Neutrophil (primary cell): ENCODE results near the gene TMEM62.

Experiments
- H3K27ac ChIP-seq: fragments of 200-600 bp; sonication (generic); 2 replicates; pipeline ENCODE4 v1.5.1; 2016; ENCODE audit warnings: mild to moderate bottlenecking, moderate library complexity
- H3K27me3 ChIP-seq: fragments of 200-600 bp; sonication (generic); 2 replicates; pipeline ENCODE4 v1.6.0; 2016; ENCODE audit warnings: mild to moderate bottlenecking
- H3K36me3 ChIP-seq: fragments of 200-600 bp; sonication (generic); 2 replicates; pipeline ENCODE4 v1.5.1; 2017
- H3K4me1 ChIP-seq, 2 experiments: fragments of 200-600 bp in 1 of 2; sonication (generic) in 1 of 2; 1 replicate in 1 of 2; 2 replicates in 1 of 2; pipeline versions ENCODE4 v1.5.1 to v1.6.1; 2013 to 2016; ENCODE audit warnings: low read depth in 1 of 2, low read length in 1 of 2, mild to moderate bottlenecking in 1 of 2, moderate library complexity in 1 of 2; ENCODE audit not compliant: control insufficient read depth in 1 of 2, insufficient read depth in 1 of 2
- H3K4me3 ChIP-seq, 2 experiments: fragments of 200-600 bp in 1 of 2; sonication (generic) in 1 of 2; 1 replicate in 1 of 2; 2 replicates in 1 of 2; pipeline ENCODE4 v1.5.1; 2013 to 2016; ENCODE audit warnings: low read depth in 1 of 2, low read length in 1 of 2, mild to moderate bottlenecking in 1 of 2, moderate library complexity in 1 of 2
- H3K9me3 ChIP-seq: fragments of 200-600 bp; sonication (generic); 2 replicates; pipeline ENCODE4 v1.5.1; 2016
- TF ChIP-seq, protein P1 (sequence below): fragments of 200-600 bp; sonication (generic); IDR thresholded peaks from 2 replicates; pipeline ENCODE4 v1.5.1; 2016; ENCODE audit warnings: antibody characterized with exemption

The TMEM62 gene

GRCh38 chr15:43100971-43101370, 32.4 kb upstream of the TMEM62 start:
- TF ChIP-seq, protein P1, sequence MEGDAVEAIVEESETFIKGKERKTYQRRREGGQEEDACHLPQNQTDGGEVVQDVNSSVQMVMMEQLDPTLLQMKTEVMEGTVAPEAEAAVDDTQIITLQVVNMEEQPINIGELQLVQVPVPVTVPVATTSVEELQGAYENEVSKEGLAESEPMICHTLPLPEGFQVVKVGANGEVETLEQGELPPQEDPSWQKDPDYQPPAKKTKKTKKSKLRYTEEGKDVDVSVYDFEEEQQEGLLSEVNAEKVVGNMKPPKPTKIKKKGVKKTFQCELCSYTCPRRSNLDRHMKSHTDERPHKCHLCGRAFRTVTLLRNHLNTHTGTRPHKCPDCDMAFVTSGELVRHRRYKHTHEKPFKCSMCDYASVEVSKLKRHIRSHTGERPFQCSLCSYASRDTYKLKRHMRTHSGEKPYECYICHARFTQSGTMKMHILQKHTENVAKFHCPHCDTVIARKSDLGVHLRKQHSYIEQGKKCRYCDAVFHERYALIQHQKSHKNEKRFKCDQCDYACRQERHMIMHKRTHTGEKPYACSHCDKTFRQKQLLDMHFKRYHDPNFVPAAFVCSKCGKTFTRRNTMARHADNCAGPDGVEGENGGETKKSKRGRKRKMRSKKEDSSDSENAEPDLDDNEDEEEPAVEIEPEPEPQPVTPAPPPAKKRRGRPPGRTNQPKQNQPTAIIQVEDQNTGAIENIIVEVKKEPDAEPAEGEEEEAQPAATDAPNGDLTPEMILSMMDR = no peak
- Histone ChIP-seq H3K27ac (no peak overlapping the region), H3K36me3 (peaks cover 16% of the 10 kb centered on the region), H3K4me1 (peaks cover 22 to 23% of the 10 kb centered on the region in 2 experiments), H3K27me3 (no peaks in the 10 kb centered on the region), H3K9me3 (no peaks in the 10 kb centered on the region), H3K4me3 (no peak overlapping the region)

GRCh38 chr15:43102187-43102586, 31.2 kb upstream of the TMEM62 start:
- TF ChIP-seq, protein P1 = no peak
- no peaks in the 10 kb centered on the region for H3K27me3 ChIP-seq
- H3K4me1 ChIP-seq = peaks cover 22 to 29% of the 10 kb centered on the region in 2 experiments
- H3K4me3 ChIP-seq = no peak overlapping the region
- H3K9me3 ChIP-seq = no peaks in the 10 kb centered on the region
- peaks cover 11% of the 10 kb centered on the region for H3K36me3 ChIP-seq
- H3K27ac ChIP-seq = no peak overlapping the region

- H3K4me1 ChIP-seq = peaks cover 22 to 37% of the 10 kb centered on the region in 2 experiments
- TF ChIP-seq, protein P1 = no peak
- no peak overlapping the region for H3K4me3 ChIP-seq
- no peaks in the 10 kb centered on the region for H3K27me3 ChIP-seq
- no peaks in the 10 kb centered on the region for H3K9me3 ChIP-seq
- H3K36me3 ChIP-seq = peaks cover 8% of the 10 kb centered on the region
- H3K27ac ChIP-seq = peak overlapping the region; percentile 54
These were observed 29.5 kb upstream of the TMEM62 start for GRCh38 chr15:43103907-43104306.

DNA sequence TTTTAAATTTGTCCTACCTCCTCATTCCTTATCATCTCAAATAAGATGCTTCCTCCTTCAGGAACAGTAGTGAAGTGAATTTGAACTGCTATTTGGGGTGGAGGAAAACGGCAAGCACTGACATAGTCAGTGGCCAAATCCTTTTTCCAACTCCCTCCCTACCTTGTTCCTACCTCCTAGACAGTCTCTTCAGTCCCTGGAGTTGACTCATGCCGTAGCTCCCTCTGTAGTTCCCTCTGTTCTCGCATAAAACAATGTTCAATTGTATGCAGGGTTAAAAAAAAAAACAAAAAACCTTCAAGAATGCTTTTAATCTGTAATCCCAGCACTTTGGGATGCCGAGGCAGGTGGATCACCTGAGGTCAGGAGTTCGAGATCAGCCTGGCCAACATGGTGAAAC, 29.0 kb upstream of the TMEM62 start:
- H3K27ac ChIP-seq = peak overlapping the region; percentile 54
- H3K9me3 ChIP-seq = no peaks in the 10 kb centered on the region
- peaks cover 22 to 37% of the 10 kb centered on the region in 2 experiments for H3K4me1 ChIP-seq
- TF ChIP-seq, protein P1 = no peak
- H3K27me3 ChIP-seq = no peaks in the 10 kb centered on the region
- peak overlapping the region in 1 of 2 experiments; percentile 77 for H3K4me3 ChIP-seq
- peaks cover 8% of the 10 kb centered on the region for H3K36me3 ChIP-seq

DNA sequence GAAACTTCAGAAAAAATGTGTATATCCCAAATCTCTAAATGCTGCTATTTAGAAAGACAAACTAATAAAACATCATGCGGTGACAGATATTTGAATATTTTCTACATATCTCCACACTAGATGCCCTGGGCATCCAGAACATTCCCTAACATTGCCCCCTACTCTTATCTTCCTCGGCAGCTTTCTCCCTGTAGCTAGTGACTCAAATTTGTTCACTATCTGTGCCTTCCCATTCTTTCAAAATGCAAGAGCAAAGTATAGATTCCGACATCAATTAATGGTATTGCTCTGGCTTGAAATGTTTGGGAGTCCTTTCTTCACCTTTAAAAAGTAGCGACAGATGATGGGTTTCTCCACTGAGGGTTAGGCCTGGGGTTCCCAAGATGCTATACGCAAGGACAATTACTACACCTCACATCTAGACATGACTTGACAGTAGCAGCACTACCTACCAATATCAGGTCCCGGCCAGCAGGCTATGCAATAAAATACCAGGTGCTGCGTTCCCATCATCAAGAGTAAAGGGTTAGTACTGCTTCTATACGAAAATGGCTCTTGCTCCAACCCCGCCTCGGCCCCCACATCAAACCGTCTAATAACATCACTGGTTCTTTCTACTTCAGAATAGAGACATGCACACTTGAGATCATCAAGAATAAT, 28.2 kb upstream of the TMEM62 start:
- Histone ChIP-seq H3K4me3 (peak overlapping the region; percentile 77 to 86), H3K4me1 (peaks cover 22 to 37% of the 10 kb centered on the region in 2 experiments), H3K27me3 (no peaks in the 10 kb centered on the region), H3K9me3 (no peaks in the 10 kb centered on the region), H3K36me3 (peaks cover 4% of the 10 kb centered on the region), H3K27ac (peak overlapping the region; percentile 87)
- TF ChIP-seq, protein P1 = no peak
